Measurements from ENCODE around the gene C8B.

The C8B gene

DNA sequence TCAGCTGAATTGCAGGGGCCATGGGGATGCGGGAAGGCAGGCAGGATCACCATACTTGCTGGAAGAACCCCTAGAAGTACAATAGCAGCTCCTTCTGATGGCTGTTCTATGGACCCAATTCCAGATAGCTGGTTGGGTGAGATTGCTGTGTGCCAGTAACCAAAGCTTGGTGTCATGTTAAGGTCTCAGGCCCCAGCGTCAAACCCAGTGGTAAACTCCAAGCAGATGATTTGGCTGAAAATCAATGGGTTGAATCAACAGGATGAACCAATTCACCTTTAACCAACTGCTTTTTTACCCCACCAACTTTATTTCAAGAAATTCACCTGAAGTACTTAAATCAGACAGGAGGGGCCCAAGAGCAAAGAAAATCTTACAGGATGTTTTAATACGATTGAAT is 37.8 kb downstream of the C8B start:
- DNase-seq = no peak

DNA sequence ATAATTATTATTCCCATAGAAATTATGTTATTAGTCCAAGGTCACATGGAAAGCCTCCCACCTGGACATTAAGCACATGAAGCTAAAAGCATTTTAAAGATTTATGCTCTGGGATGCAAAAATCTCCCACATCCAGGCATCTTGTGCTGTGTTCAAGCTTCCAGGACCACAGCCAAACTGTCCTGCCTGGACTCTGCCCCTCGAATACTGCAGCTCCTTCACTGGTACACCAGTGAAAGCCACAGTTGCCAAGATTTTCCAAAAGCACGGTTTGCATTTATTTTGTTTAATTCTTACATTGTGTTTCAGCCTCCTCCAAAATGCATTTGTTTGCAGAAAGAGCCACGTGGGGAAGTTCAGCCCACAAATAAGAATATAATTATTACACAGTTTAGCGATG is 38.6 kb downstream of the C8B start:
- no peak for DNase-seq

DNA sequence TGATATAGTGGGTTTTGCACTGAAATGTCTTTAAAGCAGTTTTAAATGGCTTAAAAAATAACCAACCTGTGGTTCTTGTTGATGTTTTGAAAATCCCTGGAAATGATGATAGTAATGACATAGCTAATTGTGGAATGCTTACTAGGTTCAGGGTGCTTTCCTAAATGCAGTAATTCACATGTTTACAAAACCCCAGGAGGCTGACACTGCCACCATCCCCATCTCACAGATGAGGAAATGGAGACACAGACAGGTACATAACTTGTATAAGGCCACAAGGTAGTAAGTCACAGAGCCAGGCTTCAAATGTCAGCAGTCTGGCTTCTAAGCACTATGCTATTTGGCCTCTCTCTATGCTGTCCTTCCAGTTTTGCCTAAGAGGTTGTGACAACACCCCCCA is 40.6 kb downstream of the C8B start:
- no peak for DNase-seq

DNA sequence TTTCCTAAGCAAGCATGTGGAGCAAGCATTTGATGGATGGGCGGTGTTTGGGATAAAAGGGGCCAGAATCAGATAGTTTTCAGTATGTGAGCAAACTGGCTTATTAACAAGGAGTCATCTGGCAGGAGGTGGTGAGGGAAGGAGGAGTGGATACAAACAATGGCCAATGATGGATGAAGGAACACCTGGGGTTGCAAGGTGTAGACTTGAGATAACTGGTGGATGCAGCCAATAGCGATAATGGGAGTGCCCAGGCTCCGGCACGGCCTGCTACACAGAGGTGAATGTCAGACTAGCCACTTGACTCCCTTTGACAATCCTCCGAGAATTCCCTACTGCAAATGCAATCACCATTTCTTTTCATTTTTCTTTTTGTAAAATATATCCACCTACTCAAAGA is 41.7 kb downstream of the C8B start:
- DNase-seq = no peak

DNA sequence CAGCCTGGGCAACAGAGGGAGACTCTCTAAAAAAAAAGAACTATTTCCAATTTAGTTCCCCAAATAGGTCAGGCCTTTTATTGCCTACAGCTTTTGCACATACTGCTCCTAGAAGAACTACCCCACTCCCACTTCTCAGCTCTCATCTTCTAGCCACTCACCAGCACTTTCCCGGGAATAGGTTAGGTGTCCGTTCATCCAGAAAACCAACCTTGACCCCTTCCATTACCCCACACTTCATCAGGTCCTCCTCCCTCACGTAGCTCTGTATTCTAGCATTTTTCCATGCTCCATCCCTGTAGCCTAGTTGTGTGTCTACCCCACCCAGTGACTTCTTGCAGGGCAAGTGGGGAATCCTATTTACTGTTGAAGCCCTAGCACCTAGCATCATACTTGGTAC is 42.6 kb downstream of the C8B start:
- no peak for DNase-seq

DNA sequence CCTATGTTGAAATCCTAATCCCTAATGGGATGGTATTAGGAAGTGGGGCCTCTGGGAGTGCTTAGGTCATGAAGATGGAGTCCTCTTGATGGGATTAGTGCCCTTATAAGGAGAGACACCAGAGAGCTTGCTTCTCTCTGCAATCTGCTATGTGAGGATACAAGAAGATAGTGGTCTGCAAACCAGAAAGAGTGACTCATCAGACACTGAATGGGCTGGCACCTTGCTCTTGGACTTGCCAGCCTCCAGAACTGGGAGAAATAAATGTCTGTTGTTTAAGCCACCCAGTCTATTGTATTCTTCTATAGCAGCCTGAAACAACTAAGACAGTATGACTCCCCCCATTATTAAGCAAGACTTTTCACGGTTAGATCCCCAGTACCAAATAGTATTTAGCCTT is 43.3 kb downstream of the C8B start:
- DNase-seq = no peak

DNA sequence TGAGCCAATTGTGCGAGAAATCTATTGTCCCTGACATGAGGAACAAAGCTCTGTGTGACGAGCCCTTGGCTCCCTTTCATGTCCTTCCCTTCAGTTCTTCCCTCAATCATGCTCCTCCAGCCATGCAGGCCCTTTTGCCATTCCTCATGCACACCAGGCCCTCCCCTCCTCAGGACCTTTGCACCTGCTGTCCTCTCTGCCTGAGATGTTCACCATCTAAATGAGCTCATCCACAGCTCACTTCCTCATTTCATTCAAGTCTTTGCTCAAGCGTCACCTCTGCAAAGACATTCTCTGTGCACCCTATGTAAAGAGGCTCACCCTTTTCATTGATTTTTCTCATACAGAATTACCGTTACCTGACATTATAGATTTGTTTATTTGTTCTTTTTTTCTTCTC is 43.7 kb downstream of the C8B start:
- DNase-seq = no peak

DNA sequence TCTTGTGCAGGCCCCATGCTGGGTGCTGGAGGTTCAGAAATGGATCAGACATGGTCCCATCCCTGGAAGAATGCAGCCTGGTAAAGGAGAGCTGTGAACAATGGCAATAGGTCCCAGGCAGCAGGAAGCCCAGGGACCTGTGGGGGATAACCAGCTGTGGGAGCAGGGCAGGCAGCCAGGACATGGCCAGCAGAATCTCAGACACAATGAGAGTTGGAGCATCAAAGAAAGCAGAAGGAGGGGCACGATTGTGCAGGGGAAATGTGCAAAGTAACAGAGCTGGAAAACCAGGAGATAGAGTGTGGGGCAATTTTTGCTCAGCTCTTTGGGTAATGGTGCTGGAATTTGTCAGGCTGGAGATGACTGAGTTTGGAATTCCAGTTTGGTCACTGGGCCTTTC is 44.3 kb downstream of the C8B start:
- no peak for DNase-seq

DNA sequence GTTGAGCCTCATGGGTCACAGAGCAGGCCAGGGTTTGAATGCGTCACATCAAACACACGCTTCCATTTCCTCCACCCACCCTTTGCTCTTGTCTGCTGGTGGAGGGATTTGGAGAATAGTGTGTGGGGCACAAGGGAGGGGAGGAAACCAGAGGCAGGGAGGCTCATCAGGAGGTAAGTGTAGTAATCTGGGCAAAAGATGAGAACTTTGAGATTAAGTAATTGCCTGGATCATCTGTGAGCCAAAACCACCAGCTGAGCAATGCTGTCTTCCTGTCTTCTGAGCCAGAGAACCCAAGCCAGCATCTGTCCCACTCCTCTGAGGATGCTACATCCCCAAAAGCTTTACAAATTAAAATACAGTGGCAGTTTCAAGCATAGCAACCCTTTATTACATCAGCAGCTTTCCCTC is 45.2 kb downstream of the C8B start:
- no peak for DNase-seq

DNA sequence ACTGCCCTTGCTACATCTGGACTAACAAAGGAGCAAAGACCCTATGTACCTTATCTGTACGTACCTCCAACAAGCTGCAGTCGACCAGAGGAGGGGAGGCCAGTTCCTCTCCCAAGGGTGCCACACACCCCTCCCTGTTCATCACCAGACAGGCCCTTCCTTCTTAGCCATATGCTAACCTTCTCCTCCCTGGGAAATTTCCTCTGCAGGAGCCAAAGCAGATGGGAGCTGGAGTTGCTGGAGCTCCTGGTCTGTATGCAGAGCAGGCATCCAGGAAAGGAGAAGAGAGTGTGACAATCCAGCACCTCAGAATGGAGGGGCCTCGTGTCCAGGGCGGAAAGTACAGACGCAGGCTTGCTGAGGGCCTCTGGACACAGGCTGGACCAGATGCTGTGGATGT is 48.5 kb downstream of the C8B start:
- DNase-seq = no peak

DNA sequence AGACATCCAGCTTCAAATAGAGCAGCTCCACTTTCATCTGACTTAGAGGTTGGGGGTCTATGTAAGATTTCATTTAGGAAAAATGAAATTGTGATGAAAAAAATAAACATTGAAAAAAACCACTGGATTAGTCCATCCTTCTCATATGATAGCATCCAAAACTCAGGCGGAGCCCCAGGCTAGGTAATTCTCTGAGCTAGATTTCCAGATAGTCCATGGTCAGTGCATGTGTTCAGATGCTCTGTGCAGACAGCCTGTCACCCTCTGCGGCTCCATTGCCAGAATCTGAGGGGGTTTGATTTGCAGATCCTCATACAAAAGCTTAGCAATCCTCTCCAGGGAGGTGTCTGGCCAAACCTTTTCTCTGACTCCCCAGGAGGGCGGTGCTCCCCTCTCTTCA is 49.2 kb downstream of the C8B start:
- DNase-seq = no peak

DNA sequence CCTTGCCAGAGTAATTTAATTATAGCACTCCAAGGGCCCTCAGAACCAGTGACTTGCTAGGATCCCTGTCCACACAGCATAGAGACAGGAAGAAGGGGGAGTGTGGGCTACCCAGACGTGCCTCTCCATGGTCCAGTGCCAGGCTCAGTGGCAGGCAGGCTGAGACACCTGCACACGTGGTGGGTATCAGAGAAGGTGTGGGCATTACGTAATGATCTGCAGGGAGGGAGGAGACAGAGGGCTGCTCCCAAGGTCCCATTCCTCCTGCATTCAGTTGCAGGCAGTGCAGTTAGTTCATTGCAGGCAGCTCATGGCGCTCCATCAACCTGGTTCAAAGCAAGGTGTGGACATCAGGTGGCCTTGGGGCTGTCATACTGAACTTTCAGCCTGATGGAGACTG is 49.9 kb downstream of the C8B start:
- no peak for DNase-seq

DNA sequence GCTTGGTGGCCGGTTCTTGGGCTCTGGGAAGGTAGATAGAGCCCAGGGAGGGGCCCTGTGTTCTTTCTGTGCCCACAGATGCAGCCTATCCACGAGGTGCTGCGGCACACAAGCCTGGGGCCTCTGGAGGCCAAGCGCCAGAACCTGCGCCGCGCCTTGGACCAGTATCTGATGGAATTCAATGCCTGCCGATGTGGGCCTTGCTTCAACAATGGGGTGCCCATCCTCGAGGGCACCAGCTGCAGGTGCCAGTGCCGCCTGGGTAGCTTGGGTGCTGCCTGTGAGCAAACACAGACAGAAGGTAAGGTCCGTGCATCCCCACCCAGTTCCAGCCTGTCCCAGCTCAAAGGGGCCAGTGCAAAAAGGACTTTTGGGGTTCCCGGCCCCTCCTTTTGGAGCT is 53.5 kb downstream of the C8B start:
- no peak for DNase-seq

DNA sequence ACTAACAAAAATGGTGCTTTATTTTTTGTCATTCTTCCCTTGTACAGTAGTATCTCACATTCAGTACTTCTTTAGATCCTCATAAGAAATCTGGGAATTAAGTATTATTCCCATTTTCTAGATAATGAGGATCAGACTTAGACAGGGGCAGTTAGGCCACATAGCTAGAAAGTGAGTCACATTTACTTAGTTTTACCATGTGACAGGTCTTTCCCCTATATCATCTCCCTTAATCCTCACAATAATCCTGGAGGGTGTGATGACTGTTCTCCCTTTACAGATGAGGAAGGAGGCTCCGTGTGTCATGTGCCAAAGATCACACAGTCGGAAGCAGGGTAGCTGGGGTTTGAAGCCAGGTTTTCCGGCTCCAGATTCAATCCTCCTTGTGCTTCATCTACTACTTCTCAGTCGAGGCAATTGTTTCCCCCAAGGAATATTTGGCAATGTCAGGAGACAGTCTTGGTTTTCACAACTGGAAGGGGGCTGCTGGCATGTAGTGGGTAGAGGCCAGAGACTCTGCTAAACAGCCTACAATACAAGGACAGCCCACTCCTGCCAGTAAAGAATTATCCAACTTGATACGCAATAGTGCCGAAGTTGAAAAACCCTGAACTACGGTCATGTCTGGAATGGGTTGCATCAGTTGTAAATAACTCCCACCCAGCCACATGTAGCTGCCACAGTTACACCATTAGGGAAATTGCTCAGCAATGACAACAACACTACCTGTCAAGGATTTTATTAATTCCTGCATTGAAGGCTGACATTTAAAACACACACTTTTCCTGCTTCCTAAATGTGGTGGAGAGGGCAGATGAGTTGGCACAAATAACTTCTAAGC is 54.5 kb downstream of the C8B start:
- DNase-seq = no peak

DNA sequence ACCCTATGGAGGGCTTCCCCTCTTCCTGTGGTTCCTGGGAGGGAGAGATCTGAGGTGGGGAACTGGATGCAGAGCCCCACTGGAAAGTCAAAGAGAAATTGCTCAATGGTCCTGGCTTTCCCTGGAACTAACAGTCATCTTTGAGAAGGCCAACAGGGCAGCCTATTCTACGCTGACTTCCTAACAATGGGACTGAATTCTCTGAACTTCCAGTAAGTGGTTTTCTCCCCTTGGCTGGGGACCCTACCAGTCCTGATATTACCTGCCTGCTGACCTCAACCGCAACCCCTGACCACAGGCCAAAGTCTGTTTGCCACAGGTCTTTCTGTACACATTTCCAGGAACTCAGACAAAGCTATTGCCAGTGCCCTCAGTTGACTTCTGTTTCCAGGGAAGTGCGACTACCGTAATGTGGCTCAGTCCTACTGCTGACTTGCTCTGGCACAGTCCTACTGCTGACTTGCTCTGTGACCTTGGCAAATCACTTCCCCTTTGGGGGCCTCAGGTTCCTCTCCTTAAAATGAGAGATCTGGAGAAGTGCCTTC is 55.3 kb downstream of the C8B start:
- DNase-seq = no peak

DNA sequence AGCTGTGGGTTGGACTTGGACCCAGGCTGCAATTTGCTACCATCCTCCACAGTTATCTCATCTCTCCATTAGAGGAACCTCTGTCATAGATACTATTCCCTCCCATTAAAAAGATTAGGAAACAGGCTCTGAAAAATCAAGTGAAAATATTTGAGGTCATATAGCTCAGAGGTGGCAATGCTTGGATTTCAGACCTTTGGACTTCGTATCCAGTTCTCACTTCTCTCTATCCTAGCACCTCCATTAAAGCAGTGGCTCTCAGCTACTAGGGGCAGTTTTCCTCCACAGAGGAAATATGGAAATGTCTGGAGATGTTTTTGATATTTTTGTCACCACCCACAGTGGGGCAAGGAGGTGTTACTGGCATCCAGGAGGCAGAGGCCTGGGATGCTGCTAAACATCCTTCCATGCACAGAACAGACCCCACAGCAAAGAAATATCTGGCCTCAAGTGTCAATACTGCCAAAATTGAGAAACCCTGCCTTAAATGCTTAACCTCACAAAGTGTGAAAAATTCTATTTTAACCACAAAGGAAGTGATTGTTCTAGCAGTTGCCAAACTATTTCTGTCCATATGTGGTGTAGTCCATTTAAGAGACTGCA is 57.1 kb downstream of the C8B start:
- no peak for DNase-seq

DNA sequence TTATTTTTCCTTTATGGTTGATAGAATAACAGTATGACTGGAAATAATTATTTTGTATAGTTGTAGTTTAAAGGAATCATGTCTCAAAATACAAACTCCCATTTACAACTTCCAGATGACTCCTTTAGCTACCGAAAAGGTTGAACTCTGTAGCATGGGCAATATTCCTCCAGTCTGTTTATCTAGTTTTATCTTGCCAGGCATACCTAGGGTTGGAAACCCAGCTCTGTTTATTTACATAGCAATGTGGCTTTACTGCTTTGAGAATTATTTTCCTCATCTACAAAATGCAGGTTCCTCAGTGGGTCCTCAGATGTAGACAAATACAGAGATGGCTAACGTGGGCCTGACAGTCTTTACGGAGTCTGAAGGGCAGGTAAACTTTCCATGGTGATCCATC is 60.1 kb downstream of the C8B start:
- no peak for DNase-seq

DNA sequence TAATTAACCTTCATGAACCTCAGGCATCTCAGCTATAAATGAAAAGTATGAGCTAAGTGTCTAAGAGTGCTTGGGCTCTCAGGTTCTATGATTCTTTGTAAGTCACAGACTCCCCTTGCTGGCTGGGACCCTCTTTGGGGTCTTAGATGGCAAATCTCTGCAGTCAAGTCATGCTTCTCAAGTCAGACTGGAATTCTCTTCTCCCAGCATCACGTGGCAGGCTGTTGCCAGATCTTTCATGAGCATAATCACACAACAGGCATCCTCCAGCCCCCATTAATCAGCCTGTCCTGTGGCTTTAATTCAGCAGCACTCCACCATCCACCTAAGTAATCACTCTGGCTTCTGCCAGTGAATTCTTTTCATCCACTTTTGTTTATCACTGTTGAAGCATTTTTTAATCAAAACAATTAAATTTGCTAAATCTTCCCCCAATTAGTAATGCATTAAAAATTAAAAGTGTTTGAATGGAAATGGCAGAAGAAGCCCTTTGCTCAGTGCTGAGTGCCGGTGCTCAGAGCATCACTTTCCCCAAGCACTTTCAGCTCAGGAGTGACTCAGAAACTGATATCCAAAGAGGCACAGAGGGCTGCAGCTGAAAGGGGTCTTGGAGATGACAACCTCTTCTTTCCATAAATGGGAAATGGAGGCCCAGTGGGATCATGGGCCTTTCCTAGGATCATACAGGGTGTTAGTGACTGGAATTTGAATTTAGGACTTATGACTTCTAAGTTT is 61.0 kb downstream of the C8B start:
- no peak for DNase-seq

DNA sequence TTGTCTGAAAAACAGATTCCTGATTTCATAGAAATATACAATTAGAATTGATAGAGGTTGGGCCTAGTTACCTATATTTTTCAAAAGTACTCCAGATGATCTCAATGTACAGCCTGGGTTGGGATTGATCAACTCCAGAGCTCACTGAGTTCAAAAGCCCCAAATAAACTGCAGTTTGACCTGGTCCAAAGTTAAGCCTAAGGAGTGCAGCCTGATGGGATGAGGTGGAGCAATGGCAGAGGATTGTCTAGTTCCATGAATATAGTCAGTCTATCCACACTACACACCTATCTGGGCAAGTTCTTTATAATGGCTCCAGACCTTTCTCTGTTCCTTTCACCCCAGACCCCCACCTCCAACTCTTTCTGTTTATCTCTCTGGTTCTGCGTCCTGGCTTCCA is 62.0 kb downstream of the C8B start:
- DNase-seq = no peak

DNA sequence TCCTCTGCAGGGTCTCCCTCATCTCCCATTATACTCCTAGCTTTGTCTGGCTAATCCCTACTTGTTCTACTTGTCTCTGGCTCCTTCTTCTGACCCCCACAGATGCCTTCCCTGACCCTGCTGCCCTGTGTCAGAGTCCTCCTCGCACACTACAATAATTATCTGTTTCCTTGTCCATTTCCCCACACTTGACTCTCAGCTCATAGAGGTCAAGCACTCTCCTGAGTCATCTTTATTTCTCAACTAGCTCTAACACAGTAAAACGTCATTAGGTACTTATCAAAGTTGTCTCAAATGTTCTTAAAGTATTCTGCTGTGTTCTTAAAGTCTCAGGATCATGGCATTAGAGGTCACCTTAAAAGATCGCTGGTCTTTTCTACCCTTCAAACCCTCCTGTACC is 64.1 kb downstream of the C8B start:
- DNase-seq = no peak

DNA sequence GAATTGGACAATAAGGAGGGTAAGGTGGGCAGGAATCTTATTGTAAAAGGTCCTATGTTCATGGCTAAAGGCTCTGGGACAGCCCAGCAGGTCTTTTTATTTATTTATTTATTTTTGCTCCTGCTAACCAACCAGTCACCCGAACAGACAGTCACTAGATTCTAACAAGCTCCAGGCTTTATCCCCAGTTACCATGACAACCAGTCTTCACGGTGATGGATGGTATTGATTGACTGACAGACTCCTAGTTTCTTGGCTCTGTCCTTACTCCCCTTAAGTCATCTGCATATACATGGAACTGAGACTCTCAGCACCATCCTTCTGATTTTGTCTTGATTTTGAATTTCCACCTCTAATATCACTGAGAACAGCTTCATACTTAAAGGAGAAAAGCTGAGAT is 66.9 kb downstream of the C8B start:
- no peak for DNase-seq

DNA sequence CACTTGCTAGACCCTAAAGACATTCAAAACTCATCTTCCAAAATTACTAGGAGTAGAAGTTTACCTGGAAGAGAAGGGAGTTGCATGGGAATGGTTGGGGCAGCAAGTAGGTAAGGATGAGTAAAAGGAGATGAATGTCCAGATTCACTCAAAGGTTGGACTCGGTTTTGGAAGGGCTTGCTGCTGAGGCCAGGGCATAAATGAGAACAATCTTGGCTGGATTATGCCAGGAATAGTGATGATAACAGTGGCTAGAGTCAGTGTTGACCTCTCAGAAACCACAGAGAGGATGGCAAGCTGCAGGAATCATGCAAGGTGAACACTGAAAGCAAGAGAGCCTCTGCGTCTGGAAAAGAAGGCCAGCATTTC is 67.8 kb downstream of the C8B start:
- no peak for DNase-seq

DNA sequence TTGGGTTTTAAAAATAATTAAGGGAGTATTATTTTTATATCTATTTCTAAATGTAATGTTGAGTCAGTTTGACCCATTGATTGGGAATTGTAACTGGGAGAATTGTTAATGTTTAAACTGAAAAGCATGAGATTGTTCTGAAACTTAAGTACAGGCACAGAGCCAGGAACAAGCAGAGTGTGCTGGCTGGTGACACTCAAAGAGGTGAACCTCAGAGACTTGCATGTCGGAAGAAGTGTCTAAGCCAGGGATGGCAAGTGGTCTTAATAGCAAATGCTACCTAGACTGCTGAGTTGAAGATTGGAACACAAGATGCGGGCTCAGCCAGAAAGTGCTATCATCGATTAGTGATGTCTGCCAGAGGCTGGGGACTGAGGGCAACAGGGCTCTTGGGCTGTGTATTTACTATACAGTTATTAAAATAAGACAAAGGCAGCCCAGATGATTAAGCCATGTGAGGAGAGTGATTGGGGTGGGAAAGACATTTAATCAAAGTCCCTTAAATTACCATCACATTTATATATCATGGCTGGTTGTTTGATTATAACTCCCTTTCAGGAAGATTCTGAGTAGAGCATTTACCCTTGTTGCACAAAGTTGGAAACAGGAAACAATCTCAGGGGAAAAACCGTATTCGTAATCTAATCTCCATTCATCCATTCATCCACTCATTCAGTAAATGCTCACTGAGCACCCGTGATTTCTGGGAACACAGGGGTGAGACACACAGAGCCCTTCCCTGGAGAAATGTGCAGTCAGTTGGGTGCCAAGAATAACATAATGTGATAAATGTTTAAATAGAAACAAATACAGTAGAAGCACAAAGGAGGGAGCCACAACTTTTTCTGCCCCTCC is 68.4 kb downstream of the C8B start:
- DNase-seq = no peak
